H1 (cell line): ENCODE measurements around the gene PDE1C. TPM values are rescaled to one million over a fixed set of nuclear protein-coding genes. Genes with fewer than 3 reads are reported as not detected.

Experiments
- JUN ChIP-seq: IDR thresholded peaks from 2 replicates; pipeline ENCODE4 v1.6.1; 2011; ENCODE audit warnings: low read depth, mild to moderate bottlenecking, improper control_type of control experiment, low read length
- KDM1A ChIP-seq: fragments of 200-600, 300-600 bp; sonication (generic); IDR thresholded peaks from 2 replicates; pipeline ENCODE4 v1.7.1; 2016; ENCODE audit warnings: mild to moderate bottlenecking, low read length, borderline replicate concordance
- NANOG ChIP-seq: IDR thresholded peaks from 2 replicates; pipeline ENCODE4 v1.6.1; 2011; ENCODE audit warnings: low read length, low read depth, mild to moderate bottlenecking, inconsistent platforms; ENCODE audit not compliant: insufficient read depth, poor library complexity, severe bottlenecking
- POLR2AphosphoS5 ChIP-seq: IDR thresholded peaks from 2 replicates; pipeline ENCODE4 v1.6.1; 2011; ENCODE audit warnings: low read depth, low read length
- RAD21 ChIP-seq, 2 experiments: IDR thresholded peaks in 1 of 2; conservative IDR thresholded peaks in 1 of 2; 2 replicates each; pipeline ENCODE4 v1.6.1; 2011; ENCODE audit warnings: low read depth in 2 of 2, low read length in 2 of 2, improper control_type of control experiment in 1 of 2, inconsistent platforms in 1 of 2, mild to moderate bottlenecking in 1 of 2, moderate library complexity in 1 of 2
- SIX5 ChIP-seq: IDR thresholded peaks from 2 replicates; pipeline ENCODE4 v1.6.1; 2011; ENCODE audit warnings: mild to moderate bottlenecking, low read depth, low read length
- SP2 ChIP-seq: IDR thresholded peaks from 2 replicates; pipeline ENCODE4 v1.6.1; 2012; ENCODE audit warnings: mild to moderate bottlenecking, low read length, inconsistent platforms
- SUZ12 ChIP-seq: fragments of 200-600 bp; sonication (generic); IDR thresholded peaks from 2 replicates; pipeline ENCODE4 v1.6.1; 2012; ENCODE audit warnings: mild to moderate bottlenecking, inconsistent platforms, low read length, moderate library complexity, mixed read lengths
- YY1 ChIP-seq: IDR thresholded peaks from 2 replicates; pipeline ENCODE4 v1.6.1; 2011; ENCODE audit warnings: low read depth, mild to moderate bottlenecking, low read length
- polyA plus RNA-seq, 7 experiments: library from polyadenylated mRNA; depleted of rRNA in 3 of 7; stranded (reverse) in 5 of 7; unstranded in 2 of 7; fragments of >200 nt in 5 of 7; fragments of 200-250 nt in 2 of 7; gene quantifications; 1 replicate in 5 of 7; 2 replicates in 1 of 7; 4 replicates in 1 of 7; pipeline versions ENCODE4 v1.2.1 to v1.2.3, GENCODE V29; 2011 to 2013; ENCODE audit warnings: missing spikeins in 2 of 7, mixed read lengths in 2 of 7
- total RNA-seq: library from RNA; stranded (reverse); fragmentation: NEBNext Ultra II Directional; extraction: Animal tissue kit (Norgen Biotek cat#: 25700); gene quantifications from 2 replicates; pipeline ENCODE4 v1.2.1, GENCODE V29; 2021

Gene PDE1C
- total and polyA plus RNA-seq, 2 of the 8 experiments (the other 6 are each of a cell fraction or from before 2014, with no cell fraction given), result 0.11 to 1.1 TPM

DNA sequence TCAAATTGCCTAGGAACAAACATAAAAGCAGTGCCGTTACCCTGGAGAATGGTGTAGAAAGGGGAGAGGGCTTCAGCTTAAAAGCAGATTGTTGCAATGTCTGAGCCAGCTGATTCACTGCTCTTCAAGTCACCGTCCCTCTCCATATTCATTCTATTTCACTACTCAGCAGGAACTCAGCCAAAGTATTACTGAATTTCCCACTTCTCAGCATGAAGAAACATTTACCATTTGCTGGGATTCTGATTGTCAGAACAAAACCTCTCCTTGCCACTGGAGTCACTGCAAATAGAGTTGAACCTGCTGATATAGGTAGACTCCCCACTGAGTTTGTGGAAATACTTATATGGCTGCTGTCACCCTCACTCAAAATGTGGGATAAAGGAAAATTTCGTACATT, 311.5 kb downstream of the PDE1C start (continued):
- TF ChIP-seq JUN (no peak), RAD21 (IDR thresholded peaks at IDR 0.05 in 1 of 2, conservative IDR thresholded peaks at IDR 0.05 in 1 of 2; ENCODE audit: low read depth in 2 of 2, low read length in 2 of 2) (no peak), YY1 (no peak), SIX5 (no peak), KDM1A (no peak), POLR2AphosphoS5 (no peak), SUZ12 (no peak), SP2 (no peak), NANOG (no peak)
- TF ChIP-seq, all 59 proteins: peak for 0
